H9 (cell line): Measurements from ENCODE around the gene PRKCZ. TPM values are rescaled to one million over a fixed set of nuclear protein-coding genes. Genes with fewer than 3 reads are reported as not detected.

ENCODE experiments used
- DNase-seq: peaks from one replicate; pipeline ENCODE4 v3.0.0-alpha.2; 2017
- H2AFZ ChIP-seq: one replicate; pipeline ENCODE4 v1.6.1; 2013; ENCODE audit warnings: mild to moderate bottlenecking, low read length, control low read depth, moderate library complexity
- H2AK5ac ChIP-seq: 2 replicates; pipeline ENCODE4 v1.6.1; 2013; ENCODE audit warnings: low read length, control low read depth, mixed read lengths; ENCODE audit not compliant: insufficient read length
- H2BK120ac ChIP-seq: one replicate; pipeline ENCODE4 v1.6.1; 2013; ENCODE audit warnings: low read depth, mild to moderate bottlenecking, low read length, control low read depth, inconsistent platforms; ENCODE audit not compliant: poor library complexity, severe bottlenecking
- H2BK12ac ChIP-seq: 2 replicates; pipeline ENCODE4 v1.6.1; 2013; ENCODE audit warnings: low read length, control low read depth, mixed read lengths, low read depth; ENCODE audit not compliant: insufficient read length
- H2BK15ac ChIP-seq: 2 replicates; pipeline ENCODE4 v1.6.1; 2013; ENCODE audit warnings: low read depth, low read length, control low read depth
- H2BK20ac ChIP-seq: one replicate; pipeline ENCODE4 v1.6.1; 2013; ENCODE audit warnings: low read depth, mild to moderate bottlenecking, low read length, control low read depth, inconsistent platforms; ENCODE audit not compliant: poor library complexity, severe bottlenecking
- H2BK5ac ChIP-seq: 2 replicates; pipeline ENCODE4 v1.6.1; 2013; ENCODE audit warnings: low read length, control low read depth, mixed read lengths; ENCODE audit not compliant: insufficient read length
- H3K14ac ChIP-seq: 2 replicates; pipeline ENCODE4 v1.6.1; 2013; ENCODE audit warnings: low read length, control low read depth; ENCODE audit not compliant: insufficient read depth
- H3K18ac ChIP-seq: 2 replicates; pipeline ENCODE4 v1.6.1; 2013; ENCODE audit warnings: low read depth, mild to moderate bottlenecking, mixed read lengths, low read length, control low read depth; ENCODE audit not compliant: insufficient read length
- H3K23ac ChIP-seq: 2 replicates; pipeline ENCODE4 v1.6.1; 2013; ENCODE audit warnings: low read length, control low read depth, mixed read lengths, low read depth; ENCODE audit not compliant: insufficient read length
- H3K23me2 ChIP-seq: 2 replicates; pipeline ENCODE4 v1.6.1; 2013; ENCODE audit warnings: low read depth, mild to moderate bottlenecking, mixed read lengths, low read length, control low read depth; ENCODE audit not compliant: insufficient read length, poor library complexity, severe bottlenecking
- H3K27ac ChIP-seq: 2 replicates; pipeline ENCODE4 v1.5.1; 2013; ENCODE audit warnings: low read length, control low read depth, mixed read lengths, low read depth; ENCODE audit not compliant: insufficient read length
- H3K27me3 ChIP-seq: 2 replicates; pipeline ENCODE4 v1.6.1; 2013; ENCODE audit warnings: low read length, control low read depth, inconsistent platforms; ENCODE audit not compliant: insufficient read depth
- H3K4ac ChIP-seq: 2 replicates; pipeline ENCODE4 v1.6.1; 2013; ENCODE audit warnings: low read depth, mild to moderate bottlenecking, control low read depth, inconsistent platforms, low read length, moderate library complexity
- H3K4me1 ChIP-seq: 2 replicates; pipeline ENCODE4 v1.6.1; 2013; ENCODE audit warnings: low read length, control low read depth, inconsistent platforms; ENCODE audit not compliant: insufficient read depth
- H3K4me2 ChIP-seq: 2 replicates; pipeline ENCODE4 v1.6.1; 2013; ENCODE audit warnings: low read length, control low read depth, mixed read lengths; ENCODE audit not compliant: insufficient read length, insufficient read depth
- H3K56ac ChIP-seq: 2 replicates; pipeline ENCODE4 v1.6.1; 2013; ENCODE audit warnings: low read depth, mild to moderate bottlenecking, mixed read lengths, low read length, control low read depth; ENCODE audit not compliant: insufficient read length
- H3K79me1 ChIP-seq: 2 replicates; pipeline ENCODE4 v1.6.1; 2013; ENCODE audit warnings: low read depth, mild to moderate bottlenecking, moderate library complexity, low read length, control low read depth, inconsistent platforms; ENCODE audit not compliant: insufficient read depth, poor library complexity, severe bottlenecking
- H3K79me2 ChIP-seq: 2 replicates; pipeline ENCODE4 v1.6.1; 2013; ENCODE audit warnings: low read length, control low read depth, inconsistent platforms; ENCODE audit not compliant: insufficient read depth
- H3K9ac ChIP-seq: 2 replicates; pipeline ENCODE4 v1.6.1; 2013; ENCODE audit warnings: low read length, control low read depth, mixed read lengths; ENCODE audit not compliant: insufficient read length; ENCODE audit errors: extremely low read depth
- H3K9me3 ChIP-seq: one replicate; pipeline ENCODE4 v1.6.1; 2013; ENCODE audit warnings: low read depth, low read length, inconsistent platforms; ENCODE audit not compliant: control insufficient read depth
- H3T11ph ChIP-seq: one replicate; pipeline ENCODE4 v1.6.1; 2013; ENCODE audit warnings: mild to moderate bottlenecking, low read length, control low read depth, inconsistent platforms
- H4K20me1 ChIP-seq: one replicate; pipeline ENCODE4 v1.6.1; 2013; ENCODE audit not compliant: control insufficient read depth, insufficient read length, insufficient read depth
- H4K5ac ChIP-seq: 2 replicates; pipeline ENCODE4 v1.6.1; 2013; ENCODE audit warnings: low read depth, mild to moderate bottlenecking, mixed read lengths, low read length, control low read depth; ENCODE audit not compliant: insufficient read length
- H4K8ac ChIP-seq: replicated peaks from 2 replicates; pipeline ENCODE4 v1.6.1; 2013; ENCODE audit warnings: low read length, control low read depth, mixed read lengths, low read depth; ENCODE audit not compliant: insufficient read length
- H4K91ac ChIP-seq: 2 replicates; pipeline ENCODE4 v1.6.1; 2013; ENCODE audit warnings: low read depth, mild to moderate bottlenecking, moderate library complexity, mixed read lengths, low read length, control low read depth; ENCODE audit not compliant: insufficient read length
- H3K27ac Mint-ChIP-seq, 3 experiments: 2 replicates in 2 of 3; 3 replicates in 1 of 3; pipeline ENCODE4 v1.8.0; 2020 to 2021; ENCODE audit warnings: mixed read lengths in 3 of 3, mild to moderate bottlenecking in 1 of 3, moderate library complexity in 1 of 3
- H3K27me3 Mint-ChIP-seq: 2 replicates; pipeline ENCODE4 v1.8.0; 2021; ENCODE audit warnings: low read depth, mild to moderate bottlenecking, moderate library complexity, mixed read lengths
- H3K36me3 Mint-ChIP-seq, 3 experiments: 2 replicates in 2 of 3; 3 replicates in 1 of 3; pipeline ENCODE4 v1.8.0; 2020 to 2021; ENCODE audit warnings: low read depth in 3 of 3, mixed read lengths in 3 of 3; ENCODE audit not compliant: insufficient read depth in 1 of 3
- H3K4me1 Mint-ChIP-seq, 2 experiments: 2 replicates each; pipeline ENCODE4 v1.8.0; 2020; ENCODE audit warnings: mixed read lengths in 2 of 2
- H3K4me3 Mint-ChIP-seq, 2 experiments: 2 replicates in 1 of 2; 3 replicates in 1 of 2; pipeline ENCODE4 v1.8.0; 2020 to 2021; ENCODE audit warnings: mild to moderate bottlenecking in 2 of 2, mixed read lengths in 2 of 2, moderate library complexity in 1 of 2
- H3K9me3 Mint-ChIP-seq, 2 experiments: 2 replicates in 1 of 2; 3 replicates in 1 of 2; pipeline ENCODE4 v1.8.0; 2020; ENCODE audit warnings: mild to moderate bottlenecking in 2 of 2, mixed read lengths in 2 of 2, moderate library complexity in 1 of 2
- CTCF ChIP-seq: fragments of 200-600 bp; sonication (generic); conservative IDR thresholded peaks from 3 replicates; pipeline ENCODE4 v1.8.0; 2021; ENCODE audit warnings: antibody characterized with exemption, mild to moderate bottlenecking
- WGBS: extraction: QIAGEN DNeasy Blood & Tissue Kit; methylation state at CpG from one replicate; pipeline ENCODE4 v1.1.7; 2013; ENCODE audit warnings: missing lambda C conversion rate, low lambda C conversion rate, mixed read lengths; ENCODE audit not compliant: insufficient read length; ENCODE audit errors: extremely low coverage; 5-methylcytosine and 5-hydroxymethylcytosine counted together
- total RNA-seq: library from RNA; stranded (reverse); gene quantifications from 2 replicates; pipeline ENCODE4 v1.2.1, GENCODE V29; 2021

Gene PRKCZ
- total RNA-seq, 1 experiment from 2014 or later: 48.4 TPM

- no peak overlapping the region for H3K4me2 ChIP-seq
- no peak overlapping the region for H2BK15ac ChIP-seq
- no peaks in the 10 kb centered on the region for H3K9me3 ChIP-seq
- H3K23me2 ChIP-seq: peaks cover 14% of the 10 kb centered on the region
- no peaks in the 10 kb centered on the region for H3K4me1 ChIP-seq
- H2BK120ac ChIP-seq: no peak overlapping the region
- no peaks in the 10 kb centered on the region for H3K79me2 ChIP-seq
- H3T11ph ChIP-seq: no peak overlapping the region
- no peak overlapping the region for H2AK5ac ChIP-seq
- H4K8ac ChIP-seq: no peak overlapping the region
- Mint-ChIP-seq H3K4me3 (peak overlapping the region in 1 of 2 experiments; percentile 19; a peak in 1 of 5 replicates), H3K36me3 (no peaks in the 10 kb centered on the region; a peak in 1 of 7 replicates), H3K9me3 (no peaks in the 10 kb centered on the region), H3K4me1 (peaks cover 13 to 40% of the 10 kb centered on the region in 2 experiments), H3K27me3 (peaks cover 13% of the 10 kb centered on the region), H3K27ac (no peak overlapping the region; a peak in 1 of 7 replicates)
- no peak overlapping the region for H3K56ac ChIP-seq
- no peak overlapping the region for H2AFZ ChIP-seq
- H3K27ac ChIP-seq: no peak overlapping the region
- no peak overlapping the region for H3K9ac ChIP-seq
- DNase-seq: no peak
- H2BK12ac ChIP-seq: no peak overlapping the region
- no peak overlapping the region; the same call in 1 of the 2 replicates for H3K14ac ChIP-seq
- no CpG with 5 or more reads among the region's 24 CpGs for WGBS
- H2BK5ac ChIP-seq: no peak overlapping the region
- no peaks in the 10 kb centered on the region for H4K20me1 ChIP-seq
- no peak overlapping the region for H2BK20ac ChIP-seq
- no peak overlapping the region for H3K23ac ChIP-seq
- no peaks in the 10 kb centered on the region for H3K27me3 ChIP-seq
- no peak overlapping the region for H3K4ac ChIP-seq
- TF ChIP-seq CTCF: no peak
- peak overlapping the region; percentile 22 for H3K18ac ChIP-seq
- no peaks in the 10 kb centered on the region for H3K79me1 ChIP-seq
- no peak overlapping the region for H4K5ac ChIP-seq
- no peak overlapping the region for H4K91ac ChIP-seq
These were observed 158.4 kb downstream of the PRKCZ start for GRCh38 chr1:2208309-2209239.
